Osteocyte (in vitro differentiated cells): ENCODE results near the gene KL. TPM values are rescaled to one million over a fixed set of nuclear protein-coding genes. Genes with fewer than 3 reads are reported as not detected.

Experiments
- DNase-seq: peaks from one replicate; pipeline ENCODE4 v3.0.0; 2021; ENCODE audit warnings: mixed read lengths; ENCODE audit not compliant: unreplicated experiment; ENCODE audit errors: extremely low spot score
- H3K27ac Mint-ChIP-seq: one replicate; pipeline ENCODE4 v1.8.0; 2021; ENCODE audit warnings: mild to moderate bottlenecking, mixed read lengths; ENCODE audit not compliant: unreplicated experiment
- H3K27me3 Mint-ChIP-seq: one replicate; pipeline ENCODE4 v1.8.0; 2021; ENCODE audit warnings: mixed read lengths; ENCODE audit not compliant: unreplicated experiment
- H3K36me3 Mint-ChIP-seq: one replicate; pipeline ENCODE4 v1.8.0; 2021; ENCODE audit warnings: mixed read lengths; ENCODE audit not compliant: unreplicated experiment
- H3K4me1 Mint-ChIP-seq: one replicate; pipeline ENCODE4 v1.8.0; 2021; ENCODE audit warnings: mixed read lengths; ENCODE audit not compliant: unreplicated experiment
- H3K4me3 Mint-ChIP-seq: one replicate; pipeline ENCODE4 v1.8.0; 2021; ENCODE audit warnings: mild to moderate bottlenecking, moderate library complexity, mixed read lengths; ENCODE audit not compliant: unreplicated experiment
- H3K9me3 Mint-ChIP-seq: one replicate; pipeline ENCODE4 v1.8.0; 2021; ENCODE audit warnings: mixed read lengths; ENCODE audit not compliant: unreplicated experiment
- CTCF ChIP-seq: fragments of 200-600 bp; sonication (generic); IDR thresholded peaks from 2 replicates; pipeline ENCODE4 v1.5.0; 2021; ENCODE audit warnings: antibody characterized with exemption, mild to moderate bottlenecking, moderate library complexity
- total RNA-seq: library from RNA; stranded (reverse); gene quantifications from 2 replicates; pipeline ENCODE4 v1.2.1, GENCODE V29; 2021

KL gene
- total RNA-seq, 1 donor from 2014 or later, result 0.08 TPM

- Mint-ChIP-seq H3K27ac (no peak overlapping the region), H3K4me1 (peaks cover 21% of the 10 kb centered on the region), H3K36me3 (no peaks in the 10 kb centered on the region), H3K27me3 (no peaks in the 10 kb centered on the region), H3K4me3 (no peak overlapping the region), H3K9me3 (peaks cover 5% of the 10 kb centered on the region)
- no peak for DNase-seq
- no peak for TF ChIP-seq CTCF
These were observed 76.1 kb downstream of the KL start for GRCh38 chr13:33092073-33092987.

- Mint-ChIP-seq H3K27me3 (no peaks in the 10 kb centered on the region), H3K9me3 (peaks cover 19% of the 10 kb centered on the region), H3K4me1 (peaks cover 5% of the 10 kb centered on the region), H3K4me3 (no peak overlapping the region), H3K27ac (no peak overlapping the region), H3K36me3 (peaks cover 2% of the 10 kb centered on the region)
- no peak for TF ChIP-seq CTCF
- DNase-seq, result no peak
These were observed 80.8 kb downstream of the KL start for GRCh38 chr13:33096886-33097605.

- Mint-ChIP-seq H3K36me3 (peaks cover 23% of the 10 kb centered on the region), H3K4me1 (peaks cover 9% of the 10 kb centered on the region), H3K27ac (no peak overlapping the region), H3K27me3 (no peaks in the 10 kb centered on the region), H3K4me3 (no peak overlapping the region), H3K9me3 (peaks cover 14% of the 10 kb centered on the region)
- no peak for DNase-seq
- TF ChIP-seq CTCF, result no peak
These were observed 83.6 kb downstream of the KL start for GRCh38 chr13:33099860-33100259.

GRCh38 chr13:33100886-33101285, 84.7 kb downstream of the KL start:
- Mint-ChIP-seq H3K27me3 (no peaks in the 10 kb centered on the region), H3K27ac (no peak overlapping the region), H3K36me3 (peaks cover 31% of the 10 kb centered on the region), H3K4me3 (no peak overlapping the region), H3K9me3 (peaks cover 14% of the 10 kb centered on the region), H3K4me1 (peaks cover 9% of the 10 kb centered on the region)
- no peak for DNase-seq
- TF ChIP-seq CTCF, result no peak

- H3K4me1 Mint-ChIP-seq, result peaks cover 9% of the 10 kb centered on the region
- peaks cover 14% of the 10 kb centered on the region for H3K9me3 Mint-ChIP-seq
- no peak for TF ChIP-seq CTCF
- peaks cover 39% of the 10 kb centered on the region for H3K36me3 Mint-ChIP-seq
- H3K27ac Mint-ChIP-seq, result no peak overlapping the region
- no peak for DNase-seq
- no peaks in the 10 kb centered on the region for H3K27me3 Mint-ChIP-seq
- H3K4me3 Mint-ChIP-seq, result no peak overlapping the region
These were observed 85.6 kb downstream of the KL start for GRCh38 chr13:33101835-33102234.
